Esophagus muscularis mucosa (tissue), 4 donors: ENCODE data around the gene CCT7. TPM values are rescaled to one million over a fixed set of nuclear protein-coding genes. Genes with fewer than 3 reads are reported as not detected.

Experiments used
- DNase-seq: peaks from one replicate; pipeline ENCODE4 v3.0.0-alpha.2; 2017; ENCODE audit errors: extremely low spot score
- H3K27ac ChIP-seq, 4 donors: fragments of 200-600 bp; sonication (generic); replicated peaks in 1 of 4; 1 replicate in 3 of 4; 2 replicates in 1 of 4; pipeline ENCODE4 v1.5.1; 2016 to 2019; ENCODE audit warnings: mild to moderate bottlenecking in 1 of 4
- H3K27me3 ChIP-seq, 4 donors: fragments of 200-600 bp; sonication (generic); one replicate each; pipeline versions ENCODE4 v1.5.1 to v1.6.0; 2016 to 2019
- H3K36me3 ChIP-seq, 4 donors: fragments of 200-600 bp; sonication (generic); one replicate each; pipeline ENCODE4 v1.5.1; 2016 to 2019
- H3K4me1 ChIP-seq, 4 donors: fragments of 200-600 bp; sonication (generic); one replicate each; pipeline ENCODE4 v1.5.1; 2016 to 2019
- H3K4me3 ChIP-seq, 4 donors: fragments of 200-600 bp; sonication (generic); 1 replicate in 2 of 4; 2 replicates in 2 of 4; pipeline ENCODE4 v1.5.1; 2016 to 2019; ENCODE audit warnings: mild to moderate bottlenecking in 4 of 4, moderate library complexity in 1 of 4
- H3K9me3 ChIP-seq, 4 donors: fragments of 200-600 bp; sonication (generic); 1 replicate in 3 of 4; 2 replicates in 1 of 4; pipeline ENCODE4 v1.5.1; 2016 to 2019
- CTCF ChIP-seq, 3 experiments: fragments of 200-600 bp in 2 of 3; fragments of 450-650 bp in 1 of 3; sonication (generic) in 2 of 3; IDR thresholded peaks; one replicate each; pipeline ENCODE4 v1.5.1; 2017 to 2019; ENCODE audit warnings: antibody characterized with exemption in 3 of 3, mild to moderate bottlenecking in 2 of 3, moderate library complexity in 1 of 3
- EP300 ChIP-seq: sonication (generic); formaldehyde crosslinking; IDR thresholded peaks from one replicate; pipeline ENCODE4 v1.6.1; 2017; ENCODE audit warnings: antibody characterized with exemption
- POLR2A ChIP-seq: fragments of 450-650 bp; IDR thresholded peaks from one replicate; pipeline ENCODE4 v1.6.1; 2017; ENCODE audit warnings: antibody characterized with exemption, moderate library complexity, mild to moderate bottlenecking, low read depth
- POLR2AphosphoS5 ChIP-seq, 2 donors: sonication (generic); formaldehyde crosslinking; IDR thresholded peaks; one replicate each; pipeline ENCODE4 v1.6.1; 2017; ENCODE audit warnings: antibody characterized with exemption in 2 of 2
- WGBS: methylation state at CpG from one replicate; pipeline ENCODE4 v1.1.5; 2018; 5-methylcytosine and 5-hydroxymethylcytosine counted together
- intact Hi-C: fragments of 100-400 bp; cut with DNase I; formaldehyde crosslinking; loops from one replicate; pipeline ENCODE4 v1.15.1; 2023
- total RNA-seq, 4 donors: library from RNA; depleted of rRNA; stranded (reverse); fragments of >200 nt; gene quantifications; one replicate each; pipeline versions ENCODE4 v1.1.0 to v1.2.1, GENCODE V29; 2016

The CCT7 gene
- total RNA-seq, 4 donors from 2014 or later, result 193 to 244 (median 222) TPM

- intact Hi-C loops, result no loop called here
- H3K36me3 ChIP-seq, result peaks cover 0 to 3% (median 0%) of the 10 kb centered on the region in 4 donors
- H3K9me3 ChIP-seq, result peaks cover 0 to 8% (median 5%) of the 10 kb centered on the region in 4 donors
- no peak overlapping the region for H3K4me3 ChIP-seq
- DNase-seq, result no peak
- WGBS, result 94% methylated on average over 1 of the region's 1 CpG
- peaks cover 4 to 51% (median 20%) of the 10 kb centered on the region in 4 donors for H3K27me3 ChIP-seq
- H3K4me1 ChIP-seq, result peaks cover 7 to 14% (median 13%) of the 10 kb centered on the region in 4 donors
- TF ChIP-seq POLR2A (no peak), POLR2AphosphoS5 (IDR thresholded peaks at IDR 0.05) (no peak), CTCF (IDR thresholded peaks at IDR 0.05) (no peak), EP300 (no peak)
- no peak overlapping the region for H3K27ac ChIP-seq
These were observed 38.2 kb downstream of the CCT7 start for GRCh38 chr2:73272270-73272669.

GRCh38 chr2:73279852-73280251 is 45.7 kb downstream of the CCT7 start:
- no peak overlapping the region for H3K27ac ChIP-seq
- H3K9me3 ChIP-seq, result peaks cover 0 to 4% (median 0%) of the 10 kb centered on the region in 4 donors
- H3K27me3 ChIP-seq, result peaks cover 0 to 14% (median 0%) of the 10 kb centered on the region in 4 donors
- H3K4me3 ChIP-seq, result no peak overlapping the region
- intact Hi-C loops, result no loop called here
- H3K36me3 ChIP-seq, result no peaks in the 10 kb centered on the region
- H3K4me1 ChIP-seq, result peaks cover 10 to 19% (median 18%) of the 10 kb centered on the region in 4 donors
- no peak for TF ChIP-seq EP300
- TF ChIP-seq CTCF (IDR thresholded peaks at IDR 0.05), result no peak
- no peak for TF ChIP-seq POLR2AphosphoS5 (IDR thresholded peaks at IDR 0.05)
- TF ChIP-seq POLR2A, result no peak
- DNase-seq, result no peak
- WGBS, result 71% methylated on average over 9 of the region's 9 CpGs

GRCh38 chr2:73281244-73281643 is 47.1 kb downstream of the CCT7 start:
- Histone ChIP-seq H3K36me3 (no peaks in the 10 kb centered on the region), H3K4me3 (no peak overlapping the region), H3K9me3 (peaks cover 0 to 4% (median 0%) of the 10 kb centered on the region in 4 donors), H3K27ac (no peak overlapping the region), H3K27me3 (peaks cover 0 to 20% (median 0%) of the 10 kb centered on the region in 4 donors), H3K4me1 (peaks cover 10 to 26% (median 22%) of the 10 kb centered on the region in 4 donors)
- intact Hi-C loops, result no loop called here
- DNase-seq, result no peak
- TF ChIP-seq POLR2A (no peak), EP300 (no peak), POLR2AphosphoS5 (IDR thresholded peaks at IDR 0.05) (no peak), CTCF (IDR thresholded peaks at IDR 0.05) (no peak)

- peak overlapping the region in 2 of 4 donors; percentile 71 to 82 for H3K4me3 ChIP-seq
These were observed 48.9 kb downstream of the CCT7 start for GRCh38 chr2:73282924-73283544.

More at GRCh38 chr2:73282924-73283544, 48.9 kb downstream of the CCT7 start:
- Histone ChIP-seq H3K36me3 (no peaks in the 10 kb centered on the region), H3K27me3 (peaks cover 0 to 38% (median 0%) of the 10 kb centered on the region in 4 donors), H3K27ac (no peak overlapping the region), H3K9me3 (no peaks in the 10 kb centered on the region), H3K4me1 (peaks cover 10 to 26% (median 22%) of the 10 kb centered on the region in 4 donors)
- WGBS, result 61% methylated on average over 5 of the region's 5 CpGs
- no peak for TF ChIP-seq EP300
- no peak for TF ChIP-seq POLR2A
- TF ChIP-seq CTCF (IDR thresholded peaks at IDR 0.05), result no peak
- intact Hi-C loops, result no loop called here
- no peak for DNase-seq
